Activated naive CD8-positive, alpha-beta T cell treated with anti-CD3 and anti-CD28 coated beads for 36 hours (primary cell): Measurements from ENCODE around the gene TCEAL4. TPM values are rescaled to one million over a fixed set of nuclear protein-coding genes. Genes with fewer than 3 reads are reported as not detected.

Experiments used
- DNase-seq: peaks from one replicate; pipeline ENCODE4 v3.0.0; 2021
- H3K27ac Mint-ChIP-seq: one replicate; pipeline ENCODE4 v1.8.0; 2022; ENCODE audit warnings: mild to moderate bottlenecking, moderate library complexity, mixed read lengths
- H3K27me3 Mint-ChIP-seq: one replicate; pipeline ENCODE4 v1.8.0; 2022; ENCODE audit warnings: mild to moderate bottlenecking, mixed read lengths
- H3K36me3 Mint-ChIP-seq: one replicate; pipeline ENCODE4 v1.8.0; 2021; ENCODE audit warnings: mild to moderate bottlenecking, mixed read lengths
- H3K4me1 Mint-ChIP-seq: one replicate; pipeline ENCODE4 v1.8.0; 2021; ENCODE audit warnings: mixed read lengths
- H3K4me3 Mint-ChIP-seq: one replicate; pipeline ENCODE4 v1.8.0; 2022; ENCODE audit warnings: mild to moderate bottlenecking, moderate library complexity, mixed read lengths
- H3K9me3 Mint-ChIP-seq: one replicate; pipeline ENCODE4 v1.8.0; 2022; ENCODE audit warnings: mixed read lengths
- total RNA-seq, 2 experiments: library from RNA; stranded (reverse); gene quantifications; one replicate each; pipeline ENCODE4 v1.2.3, GENCODE V29; 2021

TCEAL4 gene
- total RNA-seq, 2 experiments from 2014 or later, result 14.8 to 17.4 TPM

DNA sequence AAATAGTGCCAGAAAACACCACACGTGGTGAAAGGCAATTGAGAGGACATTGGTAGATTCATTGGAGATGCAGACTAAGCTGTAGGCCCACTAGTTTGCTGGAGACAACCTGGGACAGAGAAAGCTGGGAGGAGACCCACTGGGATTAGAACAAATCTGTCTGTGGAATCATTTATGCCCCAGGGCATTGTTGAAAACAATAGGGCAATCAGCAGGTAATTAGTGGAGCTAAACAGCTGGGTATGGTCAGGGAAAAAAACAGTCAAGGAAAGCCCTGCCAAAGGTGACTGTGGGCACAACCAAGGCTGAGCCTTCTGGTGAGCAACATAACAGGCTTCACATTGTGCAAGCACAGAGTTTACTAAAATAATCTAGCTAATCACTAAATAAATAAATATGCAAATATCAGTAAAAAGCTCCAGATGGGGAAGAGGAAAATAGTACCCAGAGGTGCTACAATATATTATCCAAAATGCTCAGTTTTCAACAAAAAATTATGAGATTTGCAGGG lies 31.4 kb downstream of the TCEAL4 start:
- H3K27ac Mint-ChIP-seq, result no peak overlapping the region
- DNase-seq, result no peak
- no peak overlapping the region for H3K4me3 Mint-ChIP-seq
- H3K27me3 Mint-ChIP-seq, result no peaks in the 10 kb centered on the region
- H3K4me1 Mint-ChIP-seq, result no peaks in the 10 kb centered on the region
- peaks cover 1% of the 10 kb centered on the region for H3K36me3 Mint-ChIP-seq
- no peaks in the 10 kb centered on the region for H3K9me3 Mint-ChIP-seq

- no peak overlapping the region for H3K4me3 Mint-ChIP-seq
- H3K27ac Mint-ChIP-seq, result no peak overlapping the region
- H3K36me3 Mint-ChIP-seq, result no peaks in the 10 kb centered on the region
- DNase-seq, result no peak
- peaks cover 10% of the 10 kb centered on the region for H3K4me1 Mint-ChIP-seq
- no peaks in the 10 kb centered on the region for H3K27me3 Mint-ChIP-seq
- H3K9me3 Mint-ChIP-seq, result no peaks in the 10 kb centered on the region
These were observed 38.8 kb downstream of the TCEAL4 start for GRCh38 chrX:103624111-103624510.

DNA sequence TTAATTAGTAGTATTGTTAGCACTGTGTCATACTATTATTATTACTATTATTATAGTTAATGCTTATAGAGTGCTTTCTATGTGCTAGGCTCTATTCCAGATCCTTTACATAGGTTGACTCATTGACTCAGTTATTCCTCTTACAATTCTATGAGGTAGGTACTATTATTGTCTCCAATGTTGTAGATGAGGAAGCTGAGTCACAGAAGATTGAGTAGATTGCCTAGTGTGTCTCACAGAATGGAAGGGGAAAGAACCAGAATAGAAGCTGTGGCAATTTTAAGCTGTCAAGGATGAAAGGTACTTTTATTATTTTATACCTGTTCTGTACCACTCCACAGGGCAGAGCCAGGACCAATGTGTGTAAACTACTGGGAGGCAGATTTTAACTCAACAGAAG lies 41.5 kb downstream of the TCEAL4 start:
- no peak overlapping the region for H3K27ac Mint-ChIP-seq

DNA sequence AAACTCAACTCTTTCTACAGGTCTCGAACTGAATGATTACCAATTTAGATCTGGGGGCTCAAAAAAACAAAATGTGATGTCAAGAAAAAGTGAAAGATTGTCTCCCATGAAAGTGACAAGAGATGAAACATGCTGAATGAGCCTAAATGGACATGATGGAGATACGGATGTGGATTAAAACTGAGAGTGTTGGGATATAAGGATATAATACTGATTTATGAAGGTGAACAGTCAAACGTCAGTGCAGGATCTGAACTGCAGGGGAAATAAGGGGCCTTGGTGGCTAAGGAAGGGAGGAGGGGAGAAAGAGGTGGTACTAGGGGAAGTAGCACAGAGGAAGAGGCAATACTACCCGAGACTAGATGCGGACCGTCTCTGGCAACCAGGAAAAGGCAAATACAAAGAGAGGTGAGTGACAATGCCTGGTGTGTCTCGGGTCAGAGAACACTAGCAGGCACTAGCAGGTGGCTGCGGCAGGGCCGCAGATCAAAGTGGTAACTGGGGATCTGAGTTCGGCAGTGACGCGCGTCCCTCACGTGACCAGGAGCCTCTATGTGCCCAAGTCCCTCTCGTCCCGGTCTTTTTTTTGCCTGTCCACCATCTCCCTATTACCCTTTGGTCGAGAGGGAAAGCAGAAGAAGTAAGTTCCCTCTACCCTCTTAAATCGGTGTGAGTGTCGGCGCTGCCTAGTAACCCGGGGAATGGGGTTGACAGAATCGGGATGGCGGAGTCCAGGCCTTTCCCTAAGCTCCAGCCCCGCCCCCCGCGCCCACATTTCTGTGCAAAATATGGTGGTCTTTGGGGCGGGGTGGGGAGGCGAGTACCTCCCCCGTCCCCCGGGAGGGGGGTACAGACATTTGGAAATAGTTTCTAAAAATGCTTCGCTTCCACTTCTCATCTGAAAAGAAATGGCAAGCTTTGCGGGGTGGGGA lies 43.3 kb downstream of the TCEAL4 start, which contains the start of gene TCEAL1:
Gene TCEAL1, plus strand, starts transcription at position 590 of the 932 bp plus-strand sequence. CDS start 942 bp downstream, outside the sequence.
- Mint-ChIP-seq H3K9me3 (no peaks in the 10 kb centered on the region), H3K27me3 (no peaks in the 10 kb centered on the region), H3K4me3 (peak within 1 kb of the TSS; percentile 88), H3K36me3 (no peaks in the 10 kb centered on the region), H3K4me1 (peaks cover 12% of the 10 kb centered on the region), H3K27ac (peak within 1 kb of the TSS; percentile 85)
- DNase-seq, result peak; percentile 40

More for the DNA sequence above, 41.5 kb downstream of the TCEAL4 start:
- Mint-ChIP-seq H3K36me3 (no peaks in the 10 kb centered on the region), H3K27me3 (no peaks in the 10 kb centered on the region), H3K4me1 (peaks cover 12% of the 10 kb centered on the region), H3K9me3 (no peaks in the 10 kb centered on the region), H3K4me3 (no peak overlapping the region)
- DNase-seq, result no peak

- H3K9me3 Mint-ChIP-seq, result no peaks in the 10 kb centered on the region
- DNase-seq, result peak; percentile 8
- peaks cover 12% of the 10 kb centered on the region for H3K4me1 Mint-ChIP-seq
- no peaks in the 10 kb centered on the region for H3K27me3 Mint-ChIP-seq
- peak overlapping the region; percentile 88 for H3K4me3 Mint-ChIP-seq
- H3K36me3 Mint-ChIP-seq, result no peaks in the 10 kb centered on the region
- peak overlapping the region; percentile 85 for H3K27ac Mint-ChIP-seq
These were observed 44.2 kb downstream of the TCEAL4 start for GRCh38 chrX:103629318-103630170.

GRCh38 chrX:103630171-103630511 lies 44.8 kb downstream of the TCEAL4 start:
- Mint-ChIP-seq H3K36me3 (no peaks in the 10 kb centered on the region), H3K4me1 (peaks cover 12% of the 10 kb centered on the region), H3K9me3 (no peaks in the 10 kb centered on the region), H3K27me3 (no peaks in the 10 kb centered on the region), H3K27ac (no peak overlapping the region), H3K4me3 (peak overlapping the region; percentile 88)
- DNase-seq, result no peak

DNA sequence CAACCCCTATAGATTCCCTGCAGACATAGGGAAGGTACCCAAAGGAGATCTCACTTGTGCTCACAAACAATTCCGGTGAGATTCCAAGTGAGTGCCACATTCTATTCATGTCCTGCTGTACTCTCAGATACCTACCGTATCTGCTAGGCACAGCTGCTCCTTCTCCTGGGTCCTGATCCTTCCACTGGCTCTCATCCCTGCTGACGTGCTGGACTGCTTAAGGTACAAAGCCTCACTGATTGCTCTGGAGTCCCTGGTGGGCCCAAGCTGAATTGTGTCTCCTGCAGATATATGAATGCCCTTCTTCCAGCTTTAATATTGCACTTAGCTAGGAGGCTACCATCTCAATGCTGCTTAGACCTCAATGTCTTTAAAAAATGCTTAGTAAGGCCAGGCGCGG lies 45.8 kb downstream of the TCEAL4 start:
- Mint-ChIP-seq H3K4me3 (no peak overlapping the region), H3K9me3 (no peaks in the 10 kb centered on the region), H3K36me3 (no peaks in the 10 kb centered on the region), H3K4me1 (peaks cover 12% of the 10 kb centered on the region), H3K27me3 (no peaks in the 10 kb centered on the region), H3K27ac (no peak overlapping the region)
- no peak for DNase-seq

DNA sequence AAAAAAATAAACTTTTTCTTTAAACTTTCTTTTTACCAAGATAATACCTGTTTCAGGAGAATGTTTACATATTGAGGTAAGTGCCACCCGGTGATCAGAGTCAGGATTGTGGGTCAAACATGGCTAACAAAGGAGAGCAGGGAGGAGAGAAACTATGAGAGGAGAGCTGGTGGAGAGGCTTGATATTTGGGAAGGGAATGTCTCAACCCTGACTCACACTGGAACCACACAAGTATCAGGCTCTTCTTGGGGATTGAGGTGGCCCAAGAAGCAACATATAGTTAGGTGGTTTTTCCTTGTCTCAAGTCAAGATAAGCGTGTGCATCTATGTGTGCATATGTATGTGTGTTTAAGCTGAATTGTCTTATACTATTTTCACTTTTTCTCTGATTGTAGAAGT lies 50.1 kb downstream of the TCEAL4 start:
- Mint-ChIP-seq H3K9me3 (no peaks in the 10 kb centered on the region), H3K27me3 (no peaks in the 10 kb centered on the region), H3K4me1 (no peaks in the 10 kb centered on the region), H3K27ac (no peak overlapping the region), H3K36me3 (no peaks in the 10 kb centered on the region), H3K4me3 (no peak overlapping the region)
- DNase-seq, result no peak

Other genes with a start within 250 kb of the TCEAL4 start
- 10 to 100 TPM in 1 of 2 experiments, 1 to 10 TPM in 1; 9.6 to 10.4 TPM for gene TCEAL9, start 229.0 kb upstream of the TCEAL4 start, total RNA-seq
- 10 to 100 TPM; 31.4 to 31.7 TPM for gene BEX3, start 209.0 kb upstream of the TCEAL4 start, total RNA-seq
- gene RAB40A, start 66.0 kb upstream of the TCEAL4 start, total RNA-seq, result under 1 TPM; 0.14 to 0.20 TPM
- gene TCEAL3, start 22.4 kb downstream of the TCEAL4 start, total RNA-seq, result 1 to 10 TPM; 8.5 to 8.7 TPM
- gene TCEAL1, start 43.5 kb downstream of the TCEAL4 start, total RNA-seq, result 1 to 10 TPM; 7.3 to 8.1 TPM
- gene MORF4L2, start 101.2 kb downstream of the TCEAL4 start, total RNA-seq, result 100 to 1,000 TPM; 249 to 257 TPM
- not detected for gene TMEM31, start 125.4 kb downstream of the TCEAL4 start, total RNA-seq
- not detected for gene PLP1, start 191.3 kb downstream of the TCEAL4 start, total RNA-seq
- under 1 TPM; 0.34 to 0.60 TPM for gene RAB9B, start 246.7 kb downstream of the TCEAL4 start, total RNA-seq